M059J (cell line): ENCODE measurements around the gene RBFOX2. TPM values are rescaled to one million over a fixed set of nuclear protein-coding genes. Genes with fewer than 3 reads are reported as not detected.

Experiments
- DNase-seq: peaks from one replicate; pipeline ENCODE4 v3.0.0-alpha.2; 2012; ENCODE audit warnings: low read depth
- total RNA-seq: library from RNA; depleted of rRNA; stranded (reverse); fragments of >200 nt; shearing (Covaris generic); gene quantifications from 2 replicates; pipeline ENCODE4 v1.2.3, GENCODE V29; 2014

RBFOX2 gene
- total RNA-seq, 1 experiment from 2014 or later, result 78.5 TPM

DNA sequence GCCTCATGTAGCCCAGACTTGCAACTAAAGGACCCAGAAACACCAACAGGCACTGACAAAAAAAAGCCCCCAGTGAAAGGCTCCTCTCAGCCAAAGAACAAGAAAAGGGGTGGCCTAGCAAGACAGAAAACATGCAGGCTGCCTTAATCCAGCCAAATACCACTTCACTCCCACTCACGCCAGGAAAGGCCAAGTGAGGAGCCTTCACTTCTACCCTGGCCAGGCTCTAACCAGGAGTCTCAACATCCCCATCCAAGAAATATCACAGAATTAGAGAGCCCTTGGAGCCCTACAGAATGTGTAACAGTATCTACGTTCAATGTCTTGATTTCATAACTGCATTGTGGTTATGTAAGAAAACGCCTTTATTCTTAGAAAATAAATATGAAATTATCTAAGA is 162.0 kb downstream of the RBFOX2 start:
- DNase-seq, result no peak

DNA sequence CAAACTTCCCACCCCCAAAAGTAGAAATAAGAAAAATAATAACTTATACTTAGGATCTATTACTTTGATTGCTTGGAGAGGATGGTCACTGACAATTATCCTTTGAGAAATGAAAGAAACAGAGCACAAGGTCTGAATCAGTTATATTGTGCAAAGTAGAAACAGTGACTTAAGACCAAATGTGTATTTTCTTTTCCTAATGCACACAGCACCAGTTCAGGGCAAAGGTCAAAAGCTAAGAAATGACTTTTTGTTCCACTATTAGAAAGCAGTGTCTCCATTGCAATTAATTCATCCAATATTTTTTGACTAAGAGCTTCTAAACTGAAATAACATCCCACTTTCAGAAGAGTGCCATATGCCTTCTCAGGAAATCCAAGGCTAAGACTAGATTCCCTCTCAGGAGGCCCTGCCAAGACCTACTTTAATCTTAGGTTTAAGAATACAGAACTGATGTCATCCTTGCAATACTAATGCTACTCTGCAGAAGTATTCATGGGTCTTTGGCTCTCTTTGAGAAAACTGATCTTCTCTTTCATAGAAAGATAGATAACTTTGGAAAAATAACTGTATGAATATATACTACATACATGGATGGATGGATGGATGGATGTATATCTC is 164.0 kb downstream of the RBFOX2 start:
- DNase-seq, result no peak

DNA sequence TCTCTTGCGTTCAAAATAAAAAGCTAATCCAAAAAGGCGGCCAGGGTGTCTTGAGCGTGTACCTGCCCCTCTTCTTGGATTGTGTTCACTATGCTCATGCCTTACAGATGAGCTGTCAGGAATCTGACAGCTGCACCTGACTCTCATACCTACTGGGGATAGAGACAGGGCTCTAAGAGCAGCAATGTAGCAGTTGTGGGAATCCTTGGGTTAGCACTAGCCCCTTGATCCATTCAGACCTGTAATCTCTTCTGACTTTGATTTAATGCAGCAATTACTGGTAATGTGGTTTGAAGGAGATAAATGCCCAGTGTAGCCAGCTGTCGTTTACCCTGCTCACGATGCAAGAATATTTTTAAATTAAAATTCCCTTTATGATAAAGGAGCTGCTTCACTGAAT is 165.2 kb downstream of the RBFOX2 start:
- no peak for DNase-seq

DNA sequence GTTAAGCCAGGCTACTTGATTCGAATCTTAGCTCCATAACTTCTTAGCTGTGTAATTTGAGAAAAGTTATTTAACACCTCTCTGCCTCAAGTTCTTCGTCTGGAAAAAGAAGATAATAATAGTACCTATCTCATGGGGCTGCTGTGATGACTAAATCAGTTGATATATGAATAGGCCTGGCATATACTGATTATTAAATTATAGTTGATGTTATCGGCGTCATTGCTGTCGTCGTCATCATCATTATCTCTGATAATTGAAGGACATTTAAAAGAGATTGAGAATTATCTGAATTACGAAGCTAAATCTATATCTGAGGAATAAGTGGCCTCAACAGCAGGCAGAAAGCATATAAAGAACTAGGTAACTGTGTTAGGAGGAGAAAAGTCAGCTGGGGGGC is 165.9 kb downstream of the RBFOX2 start:
- no peak for DNase-seq

DNA sequence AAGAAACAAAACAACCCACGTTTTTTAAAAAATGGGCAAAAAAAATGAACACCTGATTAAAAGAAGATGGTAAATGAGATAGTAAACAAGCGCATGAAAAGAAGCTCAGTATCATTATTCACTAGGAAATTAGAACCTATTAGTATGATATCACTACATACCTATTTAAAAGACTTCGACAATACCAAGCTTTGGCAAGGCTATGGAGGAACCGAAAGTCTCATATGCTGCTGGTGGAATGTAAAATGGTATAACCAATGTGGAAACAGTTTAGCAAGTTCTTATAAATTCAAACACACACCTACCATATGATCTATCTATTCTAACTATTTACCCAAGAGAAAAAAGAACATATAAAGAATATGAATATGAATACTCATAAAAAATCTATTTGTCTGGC is 167.2 kb downstream of the RBFOX2 start:
- DNase-seq, result no peak

DNA sequence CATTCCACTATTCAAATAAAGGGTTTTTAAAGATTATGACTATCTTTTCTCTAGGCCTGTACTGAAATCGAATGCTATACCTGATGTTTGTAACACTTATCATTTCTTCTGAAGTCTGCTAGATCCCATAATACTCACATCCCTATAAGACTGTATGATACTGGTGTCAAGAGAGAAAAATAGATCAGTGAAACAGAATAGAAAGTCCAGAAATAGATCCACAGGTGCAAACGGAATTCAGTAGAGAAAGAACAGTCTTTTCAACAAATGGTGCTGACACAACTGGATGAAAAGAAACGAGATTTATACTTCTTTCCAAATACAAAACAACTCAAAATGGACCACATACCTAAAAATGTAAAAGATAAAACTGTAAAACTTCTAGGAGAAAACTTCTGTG is 167.8 kb downstream of the RBFOX2 start:
- no peak for DNase-seq

DNA sequence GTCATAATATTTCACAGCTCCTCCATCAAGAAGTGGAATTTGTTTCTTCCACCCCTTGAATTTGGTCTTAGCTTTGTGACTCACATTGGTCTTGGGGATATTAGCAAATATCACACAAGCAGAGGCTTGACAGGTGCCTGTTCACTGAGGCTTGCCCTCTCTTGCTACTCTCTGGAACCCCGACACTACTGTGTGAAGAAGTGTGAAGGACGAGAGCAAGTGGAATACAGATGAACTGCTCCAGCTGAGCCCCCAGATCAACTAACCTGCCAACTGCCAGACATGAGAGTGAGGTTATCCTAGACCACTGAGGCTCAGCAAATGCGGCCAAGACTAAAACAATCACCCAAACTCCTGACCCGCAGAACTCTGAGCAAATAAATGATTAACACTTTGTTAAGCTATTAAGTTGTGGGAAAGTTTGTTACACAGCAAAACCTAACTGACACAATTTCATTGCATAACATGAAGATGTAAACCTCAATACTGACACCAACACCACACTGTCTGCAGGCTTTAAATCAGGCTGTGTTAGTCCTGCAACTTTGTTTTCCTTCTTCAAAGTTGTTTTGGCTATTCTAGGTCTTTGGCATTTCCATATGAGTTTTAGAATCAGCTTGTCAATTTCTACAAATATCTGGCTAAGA is 168.4 kb downstream of the RBFOX2 start:
- DNase-seq, result no peak

DNA sequence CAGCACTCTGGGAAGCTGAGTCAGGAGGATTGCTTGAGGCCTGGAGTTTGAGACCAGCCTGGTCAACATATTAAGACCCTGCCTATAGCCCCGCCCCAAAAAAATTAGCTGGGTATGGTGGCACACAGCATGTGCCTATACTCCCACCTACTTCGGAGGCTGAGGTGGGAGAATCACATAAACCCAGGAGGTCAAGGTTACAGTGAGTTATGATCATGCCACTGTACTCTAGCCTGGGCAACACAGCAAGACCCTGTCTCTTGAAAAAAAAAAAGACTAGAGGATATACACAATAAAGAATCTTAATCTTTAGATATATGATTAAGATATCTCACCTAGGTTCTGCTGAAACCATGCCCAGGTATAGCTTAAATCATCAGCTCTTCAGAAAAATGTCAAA is 174.3 kb downstream of the RBFOX2 start:
- DNase-seq, result no peak

DNA sequence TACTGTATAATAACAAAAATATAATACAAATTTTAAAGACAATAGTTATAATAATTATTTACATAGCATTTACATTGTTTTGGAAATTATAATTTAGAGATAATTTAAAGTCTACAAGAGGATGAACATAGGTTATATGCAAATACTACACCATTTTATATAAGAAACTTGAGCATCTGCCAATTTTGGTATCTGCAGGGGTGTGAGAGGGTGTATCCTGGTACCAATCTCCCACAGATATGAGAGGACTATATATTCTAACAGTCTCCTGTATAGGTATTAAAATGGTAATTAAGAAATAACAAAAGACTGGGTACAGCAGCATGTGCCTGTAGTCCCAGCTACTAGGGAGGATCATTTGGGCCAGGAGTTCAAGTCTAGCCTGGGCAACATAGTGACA is 176.5 kb downstream of the RBFOX2 start:
- DNase-seq, result no peak

DNA sequence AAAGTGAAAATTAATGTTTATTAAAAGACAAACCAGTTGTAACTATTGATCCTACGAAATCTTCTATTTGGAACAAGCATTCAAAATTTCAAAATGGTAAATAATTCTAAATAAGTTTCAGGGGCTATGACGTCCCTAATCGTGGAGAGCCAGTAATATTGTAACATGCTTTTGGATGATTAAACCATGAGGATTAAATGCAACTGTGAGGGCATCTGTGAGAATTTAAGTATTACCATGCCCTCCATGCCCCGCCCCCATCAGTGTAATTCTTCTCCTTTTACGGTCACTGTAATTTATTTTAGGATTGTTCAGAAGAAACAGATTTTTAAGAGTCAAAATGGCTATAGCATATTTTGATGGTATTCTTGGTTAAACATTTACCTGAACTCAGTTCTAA is 177.8 kb downstream of the RBFOX2 start:
- DNase-seq, result no peak

DNA sequence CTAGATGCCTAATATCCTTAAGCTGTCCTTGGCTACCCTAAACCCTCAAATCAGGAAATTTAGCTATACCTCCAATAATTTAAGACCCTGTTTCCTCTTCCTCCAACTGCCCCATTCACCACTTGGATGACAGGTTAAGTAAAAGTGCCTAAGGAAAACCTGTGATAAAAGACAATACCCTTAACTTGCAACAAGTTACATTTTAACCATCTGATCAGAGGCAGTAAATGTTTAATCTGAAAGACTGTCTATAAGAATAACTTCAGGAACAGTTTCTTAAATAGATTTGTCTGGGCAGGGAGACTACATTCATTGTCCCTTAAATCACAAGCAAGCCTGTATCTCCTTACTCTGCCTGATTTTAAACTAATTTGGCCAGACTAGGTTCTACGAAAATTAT is 181.8 kb downstream of the RBFOX2 start:
- DNase-seq, result no peak

DNA sequence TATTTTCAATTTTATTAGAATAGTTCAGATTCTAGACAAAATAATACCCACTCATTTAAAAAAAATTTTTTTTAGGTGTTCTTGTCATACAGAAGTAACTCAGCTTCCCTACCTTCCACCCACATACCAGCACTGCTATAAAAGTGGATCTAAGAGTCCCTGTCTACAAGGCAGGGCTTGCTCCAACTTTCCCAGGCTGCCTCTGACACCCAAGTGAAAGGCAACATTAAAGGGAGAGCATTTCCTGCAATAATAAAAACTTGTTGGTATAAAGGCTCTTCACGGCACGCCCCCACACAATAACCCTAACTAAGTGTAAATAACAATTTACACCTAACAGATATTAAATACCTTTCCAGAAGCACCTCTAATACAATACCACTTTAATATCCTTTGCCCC is 183.7 kb downstream of the RBFOX2 start:
- DNase-seq, result no peak

DNA sequence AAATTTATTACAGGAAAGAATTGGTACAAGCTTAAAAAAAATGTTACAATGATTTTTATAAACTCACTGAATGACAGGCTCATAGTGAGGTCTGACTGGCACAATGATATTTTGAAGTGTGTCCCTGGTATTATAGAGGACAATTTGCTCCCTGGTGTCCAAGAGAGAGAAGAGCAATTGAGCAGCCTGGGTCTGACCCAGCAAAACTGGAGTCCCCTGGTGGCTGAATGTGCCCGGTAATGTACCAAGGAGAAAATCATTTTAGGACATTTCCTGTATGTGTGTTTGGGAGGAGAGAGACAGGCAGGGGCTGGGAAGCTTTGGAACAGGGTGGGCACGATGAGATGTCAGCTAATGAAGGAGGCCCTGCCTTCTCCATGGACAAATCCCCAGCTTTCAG is 185.7 kb downstream of the RBFOX2 start:
- DNase-seq, result peak; percentile 65

DNA sequence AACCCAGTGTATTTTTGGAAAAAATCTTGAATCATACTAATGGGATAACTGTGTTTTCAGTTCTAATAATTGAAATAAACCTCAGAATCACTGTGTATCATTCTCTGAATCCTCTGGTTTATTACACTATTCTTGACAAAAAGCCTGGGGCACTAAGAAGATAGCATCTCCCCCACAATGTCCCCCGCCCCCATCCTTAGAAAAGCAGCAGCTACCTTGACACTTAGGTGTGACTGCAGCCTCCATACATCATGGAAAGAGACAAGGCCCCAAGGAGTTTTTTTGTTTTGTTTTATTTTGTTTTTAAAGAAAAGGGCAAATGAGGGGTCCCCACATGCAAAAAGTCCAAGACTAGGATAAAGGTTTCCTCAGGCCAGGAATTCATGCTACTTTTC is 186.1 kb downstream of the RBFOX2 start:
- no peak for DNase-seq

DNA sequence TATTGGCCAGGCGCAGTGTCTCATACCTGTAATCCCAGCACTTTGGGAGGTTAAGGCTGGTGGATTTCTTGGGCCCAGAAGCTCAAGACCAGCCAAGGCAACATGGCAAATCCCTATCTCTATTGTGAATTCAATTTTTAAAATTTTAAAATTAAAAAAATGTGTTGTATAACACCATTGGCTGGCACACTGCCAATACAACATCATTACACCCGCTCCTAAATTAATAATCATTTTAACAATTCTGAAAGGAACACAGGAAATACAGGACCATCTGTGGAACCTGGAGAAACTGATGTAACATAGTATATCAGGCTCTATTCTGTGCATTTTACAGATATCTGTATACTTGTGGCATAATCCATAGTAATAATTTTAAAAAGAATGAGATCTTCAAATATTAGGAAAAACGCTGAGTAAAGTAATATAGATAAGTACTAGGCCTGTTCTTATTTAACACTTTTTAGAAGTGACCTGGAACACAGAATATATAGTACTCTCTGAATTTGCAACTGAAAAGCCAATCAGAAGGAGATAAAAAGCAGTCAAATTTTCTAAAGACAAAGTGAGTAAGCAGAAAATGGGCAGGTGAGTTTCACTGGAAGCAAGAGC is 186.6 kb downstream of the RBFOX2 start:
- no peak for DNase-seq

DNA sequence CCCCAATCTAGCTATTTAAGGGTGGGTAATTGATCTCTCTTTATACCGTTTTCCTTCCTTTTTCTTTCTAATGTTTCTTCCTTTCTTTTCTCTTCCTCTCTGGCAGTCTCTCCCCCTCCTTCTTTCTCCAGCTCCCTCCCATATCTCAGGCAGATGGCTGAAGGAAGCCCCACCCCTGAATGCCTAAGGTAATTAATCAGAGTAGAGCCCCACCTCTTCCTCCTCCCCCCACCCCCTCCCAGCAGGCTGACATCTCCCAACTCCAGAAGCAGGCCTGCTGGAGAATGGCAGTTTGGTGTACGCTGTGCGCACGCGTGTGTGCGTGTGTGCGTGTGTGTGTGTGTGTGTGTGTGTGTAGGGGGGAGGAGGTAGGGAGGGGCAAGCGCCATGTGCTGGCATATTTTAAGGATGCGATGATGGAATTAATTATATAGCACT is 188.3 kb downstream of the RBFOX2 start:
- DNase-seq, result peak; percentile 94

DNA sequence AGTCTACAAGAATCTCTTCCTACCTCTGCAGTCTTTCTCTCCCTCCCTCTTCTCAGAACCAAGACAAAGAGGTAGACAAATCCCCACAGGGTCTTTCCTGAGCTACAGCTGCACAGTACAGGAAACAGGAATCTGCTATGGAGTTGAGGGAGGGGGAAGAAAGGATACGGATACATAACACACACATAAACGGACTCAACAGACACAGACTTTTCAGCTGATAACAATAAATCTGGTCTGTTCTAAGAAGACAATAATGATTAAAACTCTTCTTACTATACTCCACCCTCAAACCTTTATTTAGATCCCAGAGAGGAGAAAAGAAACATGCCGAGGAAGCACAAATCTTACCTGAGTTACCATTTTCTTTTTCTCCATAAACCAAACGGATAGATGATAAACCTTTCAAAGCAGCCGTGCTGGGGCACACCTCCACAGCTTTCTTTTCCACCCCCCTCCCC is 188.8 kb downstream of the RBFOX2 start:
- DNase-seq, result peak; percentile 56

DNA sequence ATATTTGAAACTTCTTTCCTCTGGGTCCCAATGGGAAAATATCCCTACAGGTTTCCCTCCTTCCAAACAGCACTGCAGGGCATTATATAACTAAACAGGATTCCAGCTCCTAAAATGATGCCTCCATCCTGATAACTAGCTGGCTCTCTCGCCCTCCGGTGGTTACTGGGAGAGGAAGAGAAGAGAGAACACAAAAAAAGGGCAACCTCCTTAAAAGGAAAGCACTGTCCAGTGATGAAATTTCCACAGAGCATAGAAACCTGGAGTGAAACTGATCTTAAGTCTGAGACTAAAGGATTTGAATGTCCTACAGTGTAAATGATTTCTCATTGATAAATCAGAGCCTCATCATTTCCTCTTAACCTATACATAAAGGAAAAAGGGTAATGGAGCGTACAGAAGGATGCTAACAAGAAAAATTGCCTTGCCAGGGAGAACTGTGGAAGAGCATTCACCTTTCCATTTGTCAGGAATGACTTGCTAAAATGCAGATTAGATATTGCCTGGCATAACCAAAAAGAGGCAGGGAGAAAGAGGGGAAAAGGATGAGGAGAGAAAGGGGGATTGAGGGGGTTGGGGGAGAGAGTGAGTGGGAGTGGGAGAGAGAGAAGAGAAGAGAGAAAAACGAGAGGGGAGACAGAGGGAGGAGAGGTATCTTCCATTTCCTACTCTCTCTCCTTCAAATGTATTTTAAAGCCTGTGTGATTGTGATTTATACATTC is 189.6 kb downstream of the RBFOX2 start:
- DNase-seq, result peak; percentile 80

DNA sequence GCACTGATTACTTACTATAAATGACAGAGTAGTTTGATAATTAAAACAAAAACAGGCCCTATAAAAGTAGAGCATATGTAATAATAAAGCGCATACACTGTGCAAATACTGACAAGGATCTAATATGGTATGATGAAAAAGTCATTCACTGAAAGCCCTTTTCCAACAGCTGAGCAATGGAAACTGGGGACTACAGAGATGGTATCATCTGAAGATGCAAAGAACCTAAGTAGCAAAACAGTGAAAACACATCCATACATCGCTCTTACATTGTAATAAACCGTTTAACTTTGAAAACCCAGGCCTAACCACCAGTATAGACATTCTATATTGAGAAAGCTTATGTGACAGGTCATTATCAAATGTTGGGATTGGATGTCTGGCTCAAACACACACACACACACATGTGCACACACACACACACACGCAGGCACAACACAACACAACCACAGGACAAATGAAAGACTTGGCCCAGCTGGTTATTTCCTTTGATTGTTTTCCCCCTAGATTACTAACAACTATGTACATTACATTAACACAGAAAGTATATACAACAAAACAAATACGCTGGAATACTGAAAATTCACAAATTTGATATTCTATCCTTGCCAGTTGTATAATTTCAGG is 191.4 kb downstream of the RBFOX2 start:
- no peak for DNase-seq

DNA sequence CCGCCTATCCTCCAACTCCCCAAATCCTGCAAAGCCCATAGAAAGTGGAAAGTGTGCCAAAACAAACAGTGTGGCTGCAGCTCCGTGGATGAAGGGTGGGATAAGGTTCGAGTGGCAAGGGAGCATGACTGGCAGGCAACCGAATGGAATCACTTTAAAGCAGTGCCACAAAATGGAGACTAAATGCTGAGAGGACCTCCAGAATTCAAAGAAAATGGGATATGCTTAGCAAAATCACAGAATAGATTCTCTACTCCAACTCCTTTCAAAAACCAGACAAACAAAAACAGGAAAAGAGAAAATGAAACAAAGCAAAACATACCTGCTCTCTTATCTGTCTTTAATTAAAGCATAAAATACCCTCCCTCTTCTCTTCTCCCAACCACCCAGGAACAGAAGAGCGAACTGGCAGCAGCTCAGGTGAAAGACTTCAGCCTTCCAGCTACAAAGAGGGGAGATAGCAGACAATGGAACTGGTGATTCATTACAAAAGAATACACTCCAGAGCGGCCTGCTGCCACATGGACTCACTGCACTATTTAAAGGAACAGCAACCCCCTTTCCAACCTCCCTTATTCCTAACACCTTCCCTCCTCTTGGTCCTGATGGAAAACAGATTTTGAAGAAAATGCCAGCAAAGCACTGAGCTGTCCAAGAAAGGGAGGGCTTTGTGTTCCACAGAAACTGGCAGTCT is 192.5 kb downstream of the RBFOX2 start:
- DNase-seq, result peak; percentile 88

DNA sequence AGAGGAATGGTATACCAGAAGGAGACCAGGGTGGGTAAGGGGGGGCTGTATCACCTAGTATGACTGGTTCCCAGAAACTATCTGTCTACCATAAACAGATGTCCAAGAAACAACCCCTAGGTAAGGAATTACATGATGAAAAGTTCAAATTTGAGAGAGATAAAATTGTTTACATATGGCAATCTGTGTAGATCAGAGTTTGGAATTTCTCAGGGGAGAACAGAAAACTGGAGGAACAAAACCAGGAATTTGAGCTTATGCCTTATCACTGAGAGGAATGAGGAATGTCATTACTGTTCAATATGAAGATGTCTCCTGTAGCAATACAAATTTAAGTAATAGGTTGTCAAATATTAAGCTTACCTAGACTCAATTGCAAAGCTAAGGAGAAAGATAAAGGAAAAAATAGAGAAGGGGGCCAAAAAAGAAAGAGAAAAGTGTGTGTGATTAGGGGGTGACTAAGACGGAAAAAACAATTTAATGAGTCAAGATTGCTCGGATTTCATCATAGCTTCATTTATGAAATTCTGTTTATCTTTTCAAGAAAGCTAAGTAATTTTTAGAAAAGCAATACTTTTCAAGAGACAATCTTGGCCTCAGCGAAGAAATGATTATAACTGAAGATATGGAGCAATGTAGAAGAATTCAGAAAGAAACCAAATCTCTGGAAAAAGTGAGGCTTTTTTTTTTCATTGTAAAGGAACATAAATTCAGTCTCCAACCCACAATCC is 193.2 kb downstream of the RBFOX2 start:
- no peak for DNase-seq
